IMR-90 (cell line): ENCODE data around the gene CHST6. TPM values are rescaled to one million over a fixed set of nuclear protein-coding genes. Genes with fewer than 3 reads are reported as not detected.

Source experiments
- ATAC-seq: fragments of 200-7000 bp; cut with Tn5 transposase; 2 replicates; pipeline ENCODE4 v1.9.1; 2020; ENCODE audit warnings: low read depth, mild to moderate bottlenecking, moderate library complexity
- BruUV-seq: library from RNA; stranded (reverse); fragments of 400-500 nt; replicated peaks from 2 replicates; lab custom pipeline; 2021; lab: Mats Ljungman, UMichigan
- CTCF ChIA-PET: fragments of 300-600 bp; formaldehyde crosslinking; extraction: SDS; loops from one replicate; lab custom pipeline; 2021; ENCODE audit warnings: antibody characterized with exemption; lab: Yijun Ruan, JAX
- POLR2A ChIA-PET: fragments of 300-600 bp; sonication (Branson Sonifier 250); formaldehyde crosslinking; loops from one replicate; lab custom pipeline; 2022; ENCODE audit warnings: antibody characterized with exemption; ENCODE audit not compliant: unreplicated experiment; lab: Charles Lee
- DNase-seq: peaks from one replicate; pipeline ENCODE4 v3.0.0; 2013
- H2AFZ ChIP-seq: replicated peaks from 2 replicates; pipeline ENCODE3; 2013; ENCODE audit warnings: low read length, mild to moderate bottlenecking; ENCODE audit not compliant: poor library complexity
- H2AK5ac ChIP-seq: 2 replicates; pipeline ENCODE4 v1.6.1; 2013; ENCODE audit warnings: low read depth, low read length, inconsistent platforms
- H2AK9ac ChIP-seq: replicated peaks from 2 replicates; pipeline ENCODE3; 2013; ENCODE audit warnings: mild to moderate bottlenecking, low read depth, low read length, moderate library complexity; ENCODE audit not compliant: poor library complexity
- H2BK120ac ChIP-seq: 2 replicates; pipeline ENCODE4 v1.6.1; 2013; ENCODE audit warnings: low read depth, low read length, inconsistent platforms
- H2BK15ac ChIP-seq: 3 replicates; pipeline ENCODE4 v1.6.1; 2013; ENCODE audit warnings: low read depth, low read length, inconsistent platforms
- H2BK20ac ChIP-seq: 2 replicates; pipeline ENCODE4 v1.6.1; 2013; ENCODE audit warnings: low read depth, mild to moderate bottlenecking, inconsistent platforms, low read length, moderate library complexity
- H2BK5ac ChIP-seq: 2 replicates; pipeline ENCODE4 v1.6.1; 2013; ENCODE audit warnings: mild to moderate bottlenecking, low read depth, low read length, inconsistent platforms; ENCODE audit not compliant: poor library complexity, severe bottlenecking
- H3K14ac ChIP-seq: replicated peaks from 2 replicates; pipeline ENCODE4 v1.6.1; 2013; ENCODE audit warnings: low read depth, low read length, inconsistent platforms
- H3K18ac ChIP-seq: 2 replicates; pipeline ENCODE4 v1.6.1; 2013; ENCODE audit warnings: low read depth, low read length, control low read depth
- H3K23ac ChIP-seq: 2 replicates; pipeline ENCODE4 v1.6.1; 2013; ENCODE audit warnings: low read depth, low read length, inconsistent platforms
- H3K27ac ChIP-seq: 2 replicates; pipeline ENCODE4 v1.5.1; 2013; ENCODE audit warnings: mild to moderate bottlenecking, control low read depth, low read length; ENCODE audit not compliant: insufficient read depth
- H3K27me3 ChIP-seq: 2 replicates; pipeline ENCODE4 v1.6.1; 2013; ENCODE audit warnings: low read length; ENCODE audit not compliant: control insufficient read depth, insufficient read depth
- H3K36me3 ChIP-seq: 2 replicates; pipeline ENCODE4 v1.6.1; 2013; ENCODE audit warnings: low read length, mixed read lengths; ENCODE audit not compliant: control insufficient read depth, insufficient read depth
- H3K4ac ChIP-seq: 2 replicates; pipeline ENCODE4 v1.6.1; 2013; ENCODE audit warnings: low read depth, low read length, inconsistent platforms
- H3K4me1 ChIP-seq: 2 replicates; pipeline ENCODE4 v1.6.1; 2013; ENCODE audit warnings: low read length, mixed read lengths; ENCODE audit not compliant: control insufficient read depth, insufficient read depth
- H3K4me2 ChIP-seq: 2 replicates; pipeline ENCODE4 v1.6.1; 2013; ENCODE audit warnings: low read depth, mild to moderate bottlenecking, control low read depth, low read length, moderate library complexity
- H3K4me3 ChIP-seq: 2 replicates; pipeline ENCODE4 v1.5.1; 2013; ENCODE audit warnings: low read depth, mild to moderate bottlenecking, control low read depth, low read length, moderate library complexity; ENCODE audit not compliant: insufficient read depth
- H3K56ac ChIP-seq: 2 replicates; pipeline ENCODE4 v1.6.1; 2013; ENCODE audit warnings: low read length, inconsistent platforms; ENCODE audit not compliant: insufficient read depth; ENCODE audit errors: extremely low read depth
- H3K79me1 ChIP-seq, 2 experiments: 2 replicates each; pipeline ENCODE4 v1.6.1; 2013; ENCODE audit warnings: low read length in 2 of 2, inconsistent platforms in 1 of 2, low read depth in 1 of 2
- H3K9ac ChIP-seq: 2 replicates; pipeline ENCODE4 v1.6.1; 2013; ENCODE audit warnings: low read depth, low read length, control low read depth
- H3K9me1 ChIP-seq: 2 replicates; pipeline ENCODE4 v1.6.1; 2013; ENCODE audit warnings: low read length, inconsistent platforms; ENCODE audit not compliant: insufficient read depth
- H3K9me3 ChIP-seq: 2 replicates; pipeline ENCODE4 v1.6.1; 2013; ENCODE audit warnings: low read length; ENCODE audit not compliant: control insufficient read depth, insufficient read depth
- H4K20me1 ChIP-seq: 2 replicates; pipeline ENCODE4 v1.6.1; 2013; ENCODE audit warnings: low read length, inconsistent platforms; ENCODE audit not compliant: insufficient read depth
- H4K5ac ChIP-seq: 2 replicates; pipeline ENCODE4 v1.6.1; 2013; ENCODE audit warnings: mild to moderate bottlenecking, low read depth, low read length, control low read depth
- H4K8ac ChIP-seq, 2 experiments: 2 replicates each; pipeline ENCODE4 v1.6.1; 2013; ENCODE audit warnings: low read depth in 2 of 2, low read length in 2 of 2, control low read depth in 1 of 2, inconsistent platforms in 1 of 2
- H4K91ac ChIP-seq: 2 replicates; pipeline ENCODE4 v1.6.1; 2013; ENCODE audit warnings: low read depth, low read length, inconsistent platforms; ENCODE audit not compliant: insufficient read depth
- CEBPB ChIP-seq: IDR thresholded peaks from 2 replicates; pipeline ENCODE4 v1.6.1; 2012; ENCODE audit warnings: low read depth, low read length, improper control_type of control experiment
- ELK1 ChIP-seq: fragments of 150-350 bp; IDR thresholded peaks from 2 replicates; pipeline ENCODE4 v1.6.1; 2016; ENCODE audit warnings: low read depth, mild to moderate bottlenecking, low read length, moderate library complexity, borderline replicate concordance
- FOS ChIP-seq: fragments of 150-350 bp; IDR thresholded peaks from 2 replicates; pipeline ENCODE4 v1.6.1; 2016; ENCODE audit warnings: low read depth, low read length
- MAZ ChIP-seq: IDR thresholded peaks from 2 replicates; pipeline ENCODE4 v1.6.1; 2012; ENCODE audit warnings: low read depth, mild to moderate bottlenecking, low read length, improper control_type of control experiment, moderate library complexity, borderline replicate concordance
- NFE2L2 ChIP-seq: fragments of 150-350 bp; IDR thresholded peaks from 2 replicates; pipeline ENCODE4 v1.6.1; 2016; ENCODE audit warnings: low read depth, mild to moderate bottlenecking, low read length
- RAD21 ChIP-seq: IDR thresholded peaks from 2 replicates; pipeline ENCODE4 v1.6.1; 2012; ENCODE audit warnings: low read length, improper control_type of control experiment
- RFX5 ChIP-seq: IDR thresholded peaks from 2 replicates; pipeline ENCODE4 v1.8.0; 2012; ENCODE audit warnings: low read depth, mild to moderate bottlenecking, low read length, moderate library complexity
- SMC3 ChIP-seq: fragments of 150-350 bp; IDR thresholded peaks from 2 replicates; pipeline ENCODE4 v1.6.1; 2016; ENCODE audit warnings: low read depth, mild to moderate bottlenecking, antibody characterized with exemption, low read length, moderate library complexity
- WGBS, 2 experiments: methylation state at CpG; one replicate each; pipeline versions ENCODE4 v1.1.5 to v1.1.7; 2013; ENCODE audit warnings: missing lambda C conversion rate in 2 of 2; ENCODE audit not compliant: insufficient read length in 1 of 2; ENCODE audit errors: extremely low coverage in 2 of 2; 5-methylcytosine and 5-hydroxymethylcytosine counted together
- dilution Hi-C: fragments of 300-500 bp; cut with HindIII; formaldehyde crosslinking; loops from one replicate; pipeline ENCODE4 v1.14.3; 2018; ENCODE audit warnings: low sequenced_read_pairs; ENCODE audit not compliant: unreplicated experiment
- in situ Hi-C: fragments of 300-500 bp; cut with MboI; formaldehyde crosslinking; loops from 3 replicates; pipeline ENCODE4 v1.14.3; 2019; ENCODE audit warnings: low sequenced_read_pairs, inconsistent platforms, mixed read lengths
- intact Hi-C: fragments of 100-400 bp; cut with micrococcal nuclease; formaldehyde crosslinking; loops from 2 replicates; pipeline ENCODE4 v1.10.0; 2022
- polyA plus RNA-seq, 3 experiments: library from polyadenylated mRNA; depleted of rRNA; stranded (reverse); fragments of >200 nt; gene quantifications; 2 replicates each; pipeline ENCODE4 v1.2.3, GENCODE V29; 2012; ENCODE audit warnings: low replicate concordance in 1 of 3
- total RNA-seq: library from RNA; depleted of rRNA; stranded (reverse); fragments of >200 nt; gene quantifications from 2 replicates; pipeline ENCODE4 v1.2.3, GENCODE V29; 2012

CHST6 gene
- total and polyA plus RNA-seq, 2 of the 4 experiments (the other 2 are of a cell fraction): under 0.01 to 0.12 TPM

GRCh38 chr16:75477680-75478473, 17.4 kb downstream of the CHST6 start:
- Histone ChIP-seq H4K20me1 (no peaks in the 10 kb centered on the region), H3K23ac (no peak overlapping the region), H2AFZ (no peak overlapping the region), H3K56ac (no peak overlapping the region), H2BK120ac (no peak overlapping the region), H3K79me1 (no peaks in the 10 kb centered on the region), H3K4me2 (no peak overlapping the region), H2BK20ac (no peak overlapping the region), H3K4ac (no peak overlapping the region), H2AK5ac (no peak overlapping the region), H3K9ac (no peak overlapping the region), H3K27me3 (peaks cover 20% of the 10 kb centered on the region), H3K36me3 (no peaks in the 10 kb centered on the region), H3K18ac (no peak overlapping the region), H2AK9ac (no peak overlapping the region), H2BK5ac (no peak overlapping the region), H3K4me3 (no peak overlapping the region), H4K8ac (no peak overlapping the region), H3K4me1 (no peaks in the 10 kb centered on the region), H3K9me3 (no peaks in the 10 kb centered on the region), H4K5ac (no peak overlapping the region), H3K9me1 (no peaks in the 10 kb centered on the region), H2BK15ac (no peak overlapping the region), H3K14ac (no peak overlapping the region), H3K27ac (no peak overlapping the region), H4K91ac (no peak overlapping the region)
- ATAC-seq (no peak), DNase-seq (no peak)
- ChIA-PET CTCF (interaction anchor here (0.8 to 1.2 kb wide), 2 partner anchors 11 to 13 kb away, joined by 3 read pairs; no protein-coding TSS in a partner anchor), POLR2A (no interaction called here)
- intact Hi-C loops (no loop called here), in situ Hi-C loops (no loop called here), dilution Hi-C loops (no loop called here)
- no peak for TF ChIP-seq RAD21
- TF ChIP-seq FOS: no peak
- no peak for TF ChIP-seq CEBPB
- no peak for TF ChIP-seq MAZ
- no peak for TF ChIP-seq RFX5
- no peak for TF ChIP-seq NFE2L2
- TF ChIP-seq ELK1: no peak
- no peak for TF ChIP-seq SMC3
- 86% methylated on average over 3 of the region's 4 CpGs; no CpG with 5 or more reads in 1 of the 2 experiments for WGBS, 2 experiments
- no TSS peak for BruUV-seq
